Measurements from ENCODE around the gene ATRX.

DNA sequence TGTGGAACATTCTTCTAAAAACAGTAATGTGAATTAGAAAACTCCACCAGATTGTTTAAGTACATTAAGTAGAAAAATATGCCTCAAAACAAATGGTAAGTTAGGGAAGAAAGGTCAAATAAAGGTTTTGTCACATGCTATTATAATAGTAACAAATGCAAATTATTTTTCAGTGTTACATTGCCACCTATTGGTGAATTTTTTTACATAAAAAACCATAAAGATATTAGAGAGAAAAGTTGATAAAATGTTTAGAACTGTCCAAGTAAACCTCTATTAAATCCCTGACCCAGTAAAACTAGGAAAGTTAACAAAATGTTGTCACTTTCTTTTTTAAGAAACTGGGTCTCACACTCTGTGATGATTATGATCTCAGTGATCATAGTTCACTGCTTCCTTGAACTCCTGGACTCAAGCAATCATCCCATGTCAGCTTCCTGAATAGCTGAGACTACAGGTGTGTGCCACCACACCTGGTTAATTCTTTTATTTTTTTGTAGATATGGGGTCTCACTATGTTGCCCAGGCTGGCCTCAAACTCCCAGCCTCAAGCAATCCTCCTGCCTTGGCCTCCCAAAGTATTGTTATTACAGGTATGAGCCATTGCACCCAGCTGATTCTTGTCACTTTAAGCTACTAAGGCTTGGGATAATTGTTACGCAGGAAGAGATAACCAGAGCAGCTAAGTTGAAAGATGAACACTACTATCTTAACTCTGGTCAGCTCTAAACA is 157.6 kb downstream of the ATRX start:
- TF ChIP-seq, protein P1, sequence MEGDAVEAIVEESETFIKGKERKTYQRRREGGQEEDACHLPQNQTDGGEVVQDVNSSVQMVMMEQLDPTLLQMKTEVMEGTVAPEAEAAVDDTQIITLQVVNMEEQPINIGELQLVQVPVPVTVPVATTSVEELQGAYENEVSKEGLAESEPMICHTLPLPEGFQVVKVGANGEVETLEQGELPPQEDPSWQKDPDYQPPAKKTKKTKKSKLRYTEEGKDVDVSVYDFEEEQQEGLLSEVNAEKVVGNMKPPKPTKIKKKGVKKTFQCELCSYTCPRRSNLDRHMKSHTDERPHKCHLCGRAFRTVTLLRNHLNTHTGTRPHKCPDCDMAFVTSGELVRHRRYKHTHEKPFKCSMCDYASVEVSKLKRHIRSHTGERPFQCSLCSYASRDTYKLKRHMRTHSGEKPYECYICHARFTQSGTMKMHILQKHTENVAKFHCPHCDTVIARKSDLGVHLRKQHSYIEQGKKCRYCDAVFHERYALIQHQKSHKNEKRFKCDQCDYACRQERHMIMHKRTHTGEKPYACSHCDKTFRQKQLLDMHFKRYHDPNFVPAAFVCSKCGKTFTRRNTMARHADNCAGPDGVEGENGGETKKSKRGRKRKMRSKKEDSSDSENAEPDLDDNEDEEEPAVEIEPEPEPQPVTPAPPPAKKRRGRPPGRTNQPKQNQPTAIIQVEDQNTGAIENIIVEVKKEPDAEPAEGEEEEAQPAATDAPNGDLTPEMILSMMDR (IDR thresholded peaks at IDR 0.05; ENCODE audit: poor library complexity) = peak; percentile 2
- no peak for TF ChIP-seq EZH2 (IDR thresholded peaks at IDR 0.05; ENCODE audit: borderline replicate concordance)

Data from hepatocyte (in vitro differentiated cells).